H1 (cell line): ENCODE measurements around the gene KRTAP9-1. TPM values are rescaled to one million over a fixed set of nuclear protein-coding genes. Genes with fewer than 3 reads are reported as not detected.

Source experiments
- GTF2F1 ChIP-seq: IDR thresholded peaks from 2 replicates; pipeline ENCODE4 v1.6.1; 2012; ENCODE audit warnings: low read depth, low read length, improper control_type of control experiment, borderline replicate concordance
- JUND ChIP-seq: IDR thresholded peaks from 2 replicates; pipeline ENCODE4 v1.6.1; 2011; ENCODE audit warnings: mild to moderate bottlenecking, improper control_type of control experiment, low read length
- NRF1 ChIP-seq: IDR thresholded peaks from 2 replicates; pipeline ENCODE4 v1.6.1; 2011; ENCODE audit warnings: mild to moderate bottlenecking, low read depth, low read length, improper control_type of control experiment
- POU5F1 ChIP-seq: IDR thresholded peaks from 2 replicates; pipeline ENCODE4 v1.6.1; 2011; ENCODE audit warnings: low read depth, mild to moderate bottlenecking, low read length, moderate library complexity
- SAP30 ChIP-seq: fragments of 300-600 bp; sonication (generic); IDR thresholded peaks from 2 replicates; pipeline ENCODE4 v1.7.1; 2012; ENCODE audit warnings: low read length, moderate library complexity, mild to moderate bottlenecking, inconsistent platforms; ENCODE audit not compliant: insufficient read depth, insufficient replicate concordance
- SP4 ChIP-seq: IDR thresholded peaks from 2 replicates; pipeline ENCODE4 v1.6.1; 2012; ENCODE audit warnings: low read length, inconsistent platforms
- SRF ChIP-seq: IDR thresholded peaks from 2 replicates; pipeline ENCODE4 v1.6.1; 2011; ENCODE audit warnings: mild to moderate bottlenecking, low read depth, low read length, moderate library complexity
- TCF12 ChIP-seq: IDR thresholded peaks from 2 replicates; pipeline ENCODE4 v1.6.1; 2011; ENCODE audit warnings: low read depth, mild to moderate bottlenecking, low read length
- TEAD4 ChIP-seq: IDR thresholded peaks from 2 replicates; pipeline ENCODE4 v1.6.1; 2012; ENCODE audit warnings: low read depth, low read length, inconsistent platforms, mixed read lengths
- polyA plus RNA-seq, 7 experiments: library from polyadenylated mRNA; depleted of rRNA in 3 of 7; stranded (reverse) in 5 of 7; unstranded in 2 of 7; fragments of >200 nt in 5 of 7; fragments of 200-250 nt in 2 of 7; gene quantifications; 1 replicate in 5 of 7; 2 replicates in 1 of 7; 4 replicates in 1 of 7; pipeline versions ENCODE4 v1.2.1 to v1.2.3, GENCODE V29; 2011 to 2013; ENCODE audit warnings: missing spikeins in 2 of 7, mixed read lengths in 2 of 7
- total RNA-seq: library from RNA; stranded (reverse); fragmentation: NEBNext Ultra II Directional; extraction: Animal tissue kit (Norgen Biotek cat#: 25700); gene quantifications from 2 replicates; pipeline ENCODE4 v1.2.1, GENCODE V29; 2021

The KRTAP9-1 gene
- total and polyA plus RNA-seq, 2 of the 8 experiments (the other 6 are each of a cell fraction or from before 2014, with no cell fraction given): not detected

- no peak for TF ChIP-seq TEAD4
- no peak for TF ChIP-seq SRF
- no peak for TF ChIP-seq NRF1
- TF ChIP-seq JUND: no peak
- TF ChIP-seq SAP30: no peak
- TF ChIP-seq POU5F1: no peak
- TF ChIP-seq SP4: no peak
- no peak for TF ChIP-seq TCF12
- no peak for TF ChIP-seq GTF2F1
Observed at GRCh38 chr17:41140360-41141131, 49.1 kb upstream of the KRTAP9-1 start, which contains the start of gene KRTAP4-6 (continued).
